HepG2 (cell line): ENCODE data around the gene TK2.
"Not testable (repeated sequence)": the region's sequence is repeated elsewhere in the genome, so short reads cannot be mapped to it uniquely, and the experiment has no call there.

Experiments used
- BRD4 ChIP-seq: sonication (generic); formaldehyde crosslinking; IDR thresholded peaks from 2 replicates; pipeline ENCODE4 v1.4.0; 2020; ENCODE audit warnings: missing genetic modification reagents
- CREM ChIP-seq, 2 experiments: sonication (generic) in 1 of 2; formaldehyde crosslinking in 1 of 2; IDR thresholded peaks; 2 replicates each; pipeline versions ENCODE4 v1.4.0 to v1.6.1; 2016 to 2020; ENCODE audit warnings: antibody characterized with exemption in 1 of 2, mild to moderate bottlenecking in 1 of 2, missing genetic modification reagents in 1 of 2
- CTCF ChIP-seq: sonication (generic); formaldehyde crosslinking; IDR thresholded peaks from 2 replicates; pipeline ENCODE4 v1.5.0; 2020; ENCODE audit warnings: mild to moderate bottlenecking, missing genetic modification reagents, moderate library complexity
- ERF ChIP-seq: IDR thresholded peaks from 2 replicates; pipeline ENCODE4 v1.6.1; 2018; ENCODE audit warnings: missing biosample characterization, missing genetic modification reagents
- MAZ ChIP-seq, 2 experiments: sonication (generic) in 1 of 2; formaldehyde crosslinking in 1 of 2; IDR thresholded peaks; 2 replicates each; pipeline versions ENCODE4 v1.5.0 to v1.6.1; 2012 to 2020; ENCODE audit warnings: low read depth in 2 of 2, mild to moderate bottlenecking in 2 of 2, borderline replicate concordance in 1 of 2, improper control_type of control experiment in 1 of 2, low read length in 1 of 2, missing genetic modification reagents in 1 of 2, moderate library complexity in 1 of 2
- POLR2A ChIP-seq, 2 experiments: IDR thresholded peaks; 2 replicates each; pipeline ENCODE4 v1.6.1; 2011; ENCODE audit warnings: low read depth in 2 of 2, low read length in 2 of 2, mild to moderate bottlenecking in 1 of 2, moderate library complexity in 1 of 2; ENCODE audit not compliant: insufficient read depth in 1 of 2
- PRDM10 ChIP-seq: sonication (generic); formaldehyde crosslinking; IDR thresholded peaks from 2 replicates; pipeline ENCODE4 v1.4.0; 2020; ENCODE audit warnings: low read depth, missing genetic modification reagents
- ZFP91 ChIP-seq: sonication (generic); formaldehyde crosslinking; IDR thresholded peaks from 2 replicates; pipeline ENCODE4 v1.9.0; 2022; ENCODE audit warnings: missing genetic modification reagents, mild to moderate bottlenecking, borderline replicate concordance
- ZKSCAN5 ChIP-seq: sonication (generic); formaldehyde crosslinking; IDR thresholded peaks from 2 replicates; pipeline ENCODE4 v1.5.1; 2020; ENCODE audit warnings: mild to moderate bottlenecking, missing genetic modification reagents
- ZNF33B ChIP-seq: sonication (generic); formaldehyde crosslinking; IDR thresholded peaks from 2 replicates; pipeline ENCODE4 v1.5.1; 2020; ENCODE audit warnings: mild to moderate bottlenecking, missing genetic modification reagents
- ZNF431 ChIP-seq: sonication (generic); formaldehyde crosslinking; IDR thresholded peaks from 2 replicates; pipeline ENCODE4 v1.9.0; 2022; ENCODE audit warnings: missing genetic modification reagents, low read depth, mild to moderate bottlenecking, borderline replicate concordance
- ZNF772 ChIP-seq: sonication (generic); formaldehyde crosslinking; IDR thresholded peaks from 2 replicates; pipeline ENCODE4 v1.5.0; 2020; ENCODE audit warnings: mild to moderate bottlenecking, missing genetic modification reagents

- TF ChIP-seq BRD4 (CRISPR knock-in tag); CTCF (CRISPR knock-in tag); ZNF33B (CRISPR knock-in tag); POLR2A (IDR thresholded peaks at IDR 0.05; ENCODE audit: insufficient read depth in 1 of 2, low read depth in 2 of 2, low read length in 2 of 2); PRDM10 (CRISPR knock-in tag); MAZ (IDR thresholded peaks at IDR 0.05; ENCODE audit: borderline replicate concordance, low read depth, low read length); MAZ (CRISPR knock-in tag; IDR thresholded peaks at IDR 0.05; ENCODE audit: low read depth); CREM (IDR thresholded peaks at IDR 0.05); CREM (CRISPR knock-in tag; IDR thresholded peaks at IDR 0.05); ERF; ZFP91 (CRISPR knock-in tag); ZNF772 (CRISPR knock-in tag); ZNF431; ZKSCAN5: not testable (repeated sequence)
Observed at GRCh38 chr16:66497921-66498320, 52.0 kb downstream of the TK2 start.
